Measurements from ENCODE around the gene LDOC1. TPM values are rescaled to one million over a fixed set of nuclear protein-coding genes. Genes with fewer than 3 reads are reported as not detected.

The LDOC1 gene
- polyA plus RNA-seq, 1 of the 3 experiments (the other 2 are of a cell fraction), result 33.3 TPM

DNA sequence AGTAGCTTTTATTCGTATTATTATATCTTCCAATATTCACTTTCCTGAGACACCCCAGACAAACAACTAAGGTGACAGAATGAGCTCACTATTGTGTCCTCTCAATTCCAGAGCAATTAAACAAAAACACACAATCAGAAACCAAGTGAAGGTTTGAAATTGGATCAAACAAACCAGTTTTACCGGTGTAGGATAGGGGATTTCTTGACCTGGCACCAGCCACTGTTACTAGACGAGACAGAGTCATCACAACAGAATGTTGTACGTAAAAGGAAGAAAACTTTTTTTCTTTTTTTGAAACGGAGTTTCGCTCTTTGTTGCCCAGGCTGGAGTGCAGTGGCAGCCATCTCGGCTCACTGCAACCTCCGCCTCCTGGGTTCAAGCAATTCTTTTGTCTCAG lies 43.7 kb downstream of the LDOC1 start:
- no peaks in the 10 kb centered on the region for H4K20me1 ChIP-seq (ENCODE audit: insufficient read depth)
- H2AFZ ChIP-seq (ENCODE audit: low read depth), result no peak overlapping the region
- no peaks in the 10 kb centered on the region for H3F3A ChIP-seq (replicated peaks; ENCODE audit: insufficient read depth)
- H3K36me3 ChIP-seq (replicated peaks in 1 of 2; ENCODE audit: control insufficient read depth in 1 of 2, insufficient read depth in 2 of 2, low read length in 1 of 2), result no peaks in the 10 kb centered on the region
- no peak for DNase-seq
- CTCF ChIA-PET, result no interaction called here
- H3K9me2 ChIP-seq, result no peaks in the 10 kb centered on the region
- no peaks in the 10 kb centered on the region for H3K4me1 ChIP-seq (ENCODE audit: control insufficient read depth in 1 of 2, insufficient read depth in 2 of 2, low read depth in 1 of 2, low read length in 1 of 2)
- no peak overlapping the region for H3K4me3 ChIP-seq (ENCODE audit: low read depth in 2 of 2, low read length in 1 of 2)
- H3K79me2 ChIP-seq (ENCODE audit: insufficient read depth), result no peaks in the 10 kb centered on the region
- no peaks in the 10 kb centered on the region; the same call in 1 of the 2 replicates for H3K27me3 ChIP-seq (ENCODE audit: insufficient read depth)
- WGBS (ENCODE audit: low lambda C conversion rate), result 14% methylated on average over 8 of the region's 8 CpGs
- POLR2A ChIA-PET, result no interaction called here
- H3K9ac ChIP-seq, result no peak overlapping the region
- H3K9me3 ChIP-seq, result no peaks in the 10 kb centered on the region
- H3K4me2 ChIP-seq, result no peak overlapping the region
- TF ChIP-seq, protein P1, sequence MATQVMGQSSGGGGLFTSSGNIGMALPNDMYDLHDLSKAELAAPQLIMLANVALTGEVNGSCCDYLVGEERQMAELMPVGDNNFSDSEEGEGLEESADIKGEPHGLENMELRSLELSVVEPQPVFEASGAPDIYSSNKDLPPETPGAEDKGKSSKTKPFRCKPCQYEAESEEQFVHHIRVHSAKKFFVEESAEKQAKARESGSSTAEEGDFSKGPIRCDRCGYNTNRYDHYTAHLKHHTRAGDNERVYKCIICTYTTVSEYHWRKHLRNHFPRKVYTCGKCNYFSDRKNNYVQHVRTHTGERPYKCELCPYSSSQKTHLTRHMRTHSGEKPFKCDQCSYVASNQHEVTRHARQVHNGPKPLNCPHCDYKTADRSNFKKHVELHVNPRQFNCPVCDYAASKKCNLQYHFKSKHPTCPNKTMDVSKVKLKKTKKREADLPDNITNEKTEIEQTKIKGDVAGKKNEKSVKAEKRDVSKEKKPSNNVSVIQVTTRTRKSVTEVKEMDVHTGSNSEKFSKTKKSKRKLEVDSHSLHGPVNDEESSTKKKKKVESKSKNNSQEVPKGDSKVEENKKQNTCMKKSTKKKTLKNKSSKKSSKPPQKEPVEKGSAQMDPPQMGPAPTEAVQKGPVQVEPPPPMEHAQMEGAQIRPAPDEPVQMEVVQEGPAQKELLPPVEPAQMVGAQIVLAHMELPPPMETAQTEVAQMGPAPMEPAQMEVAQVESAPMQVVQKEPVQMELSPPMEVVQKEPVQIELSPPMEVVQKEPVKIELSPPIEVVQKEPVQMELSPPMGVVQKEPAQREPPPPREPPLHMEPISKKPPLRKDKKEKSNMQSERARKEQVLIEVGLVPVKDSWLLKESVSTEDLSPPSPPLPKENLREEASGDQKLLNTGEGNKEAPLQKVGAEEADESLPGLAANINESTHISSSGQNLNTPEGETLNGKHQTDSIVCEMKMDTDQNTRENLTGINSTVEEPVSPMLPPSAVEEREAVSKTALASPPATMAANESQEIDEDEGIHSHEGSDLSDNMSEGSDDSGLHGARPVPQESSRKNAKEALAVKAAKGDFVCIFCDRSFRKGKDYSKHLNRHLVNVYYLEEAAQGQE (IDR thresholded peaks at IDR 0.05; ENCODE audit: low read depth, low read length), result no peak
- TF ChIP-seq TCF12 (IDR thresholded peaks at IDR 0.05) (no peak), MEF2A (IDR thresholded peaks at IDR 0.05; ENCODE audit: borderline replicate concordance, low read depth) (no peak), EZH2phosphoT487 (IDR thresholded peaks at IDR 0.05; ENCODE audit: borderline replicate concordance, low read depth) (no peak), TEAD4 (IDR thresholded peaks at IDR 0.05; ENCODE audit: borderline replicate concordance, insufficient read depth) (no peak), RAD21 (IDR thresholded peaks at IDR 0.05; ENCODE audit: low read length) (no peak), FOXM1 (IDR thresholded peaks at IDR 0.05; ENCODE audit: low read depth) (no peak)
- TF ChIP-seq, protein P2, sequence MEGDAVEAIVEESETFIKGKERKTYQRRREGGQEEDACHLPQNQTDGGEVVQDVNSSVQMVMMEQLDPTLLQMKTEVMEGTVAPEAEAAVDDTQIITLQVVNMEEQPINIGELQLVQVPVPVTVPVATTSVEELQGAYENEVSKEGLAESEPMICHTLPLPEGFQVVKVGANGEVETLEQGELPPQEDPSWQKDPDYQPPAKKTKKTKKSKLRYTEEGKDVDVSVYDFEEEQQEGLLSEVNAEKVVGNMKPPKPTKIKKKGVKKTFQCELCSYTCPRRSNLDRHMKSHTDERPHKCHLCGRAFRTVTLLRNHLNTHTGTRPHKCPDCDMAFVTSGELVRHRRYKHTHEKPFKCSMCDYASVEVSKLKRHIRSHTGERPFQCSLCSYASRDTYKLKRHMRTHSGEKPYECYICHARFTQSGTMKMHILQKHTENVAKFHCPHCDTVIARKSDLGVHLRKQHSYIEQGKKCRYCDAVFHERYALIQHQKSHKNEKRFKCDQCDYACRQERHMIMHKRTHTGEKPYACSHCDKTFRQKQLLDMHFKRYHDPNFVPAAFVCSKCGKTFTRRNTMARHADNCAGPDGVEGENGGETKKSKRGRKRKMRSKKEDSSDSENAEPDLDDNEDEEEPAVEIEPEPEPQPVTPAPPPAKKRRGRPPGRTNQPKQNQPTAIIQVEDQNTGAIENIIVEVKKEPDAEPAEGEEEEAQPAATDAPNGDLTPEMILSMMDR (IDR thresholded peaks at IDR 0.05), result no peak
- TF ChIP-seq, protein P3, sequence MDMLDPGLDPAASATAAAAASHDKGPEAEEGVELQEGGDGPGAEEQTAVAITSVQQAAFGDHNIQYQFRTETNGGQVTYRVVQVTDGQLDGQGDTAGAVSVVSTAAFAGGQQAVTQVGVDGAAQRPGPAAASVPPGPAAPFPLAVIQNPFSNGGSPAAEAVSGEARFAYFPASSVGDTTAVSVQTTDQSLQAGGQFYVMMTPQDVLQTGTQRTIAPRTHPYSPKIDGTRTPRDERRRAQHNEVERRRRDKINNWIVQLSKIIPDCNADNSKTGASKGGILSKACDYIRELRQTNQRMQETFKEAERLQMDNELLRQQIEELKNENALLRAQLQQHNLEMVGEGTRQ (IDR thresholded peaks at IDR 0.05; ENCODE audit: borderline replicate concordance, low read depth, low read length), result no peak
- no peak overlapping the region for H3K27ac ChIP-seq (ENCODE audit: low read depth in 2 of 2, low read length in 1 of 2)

DNA sequence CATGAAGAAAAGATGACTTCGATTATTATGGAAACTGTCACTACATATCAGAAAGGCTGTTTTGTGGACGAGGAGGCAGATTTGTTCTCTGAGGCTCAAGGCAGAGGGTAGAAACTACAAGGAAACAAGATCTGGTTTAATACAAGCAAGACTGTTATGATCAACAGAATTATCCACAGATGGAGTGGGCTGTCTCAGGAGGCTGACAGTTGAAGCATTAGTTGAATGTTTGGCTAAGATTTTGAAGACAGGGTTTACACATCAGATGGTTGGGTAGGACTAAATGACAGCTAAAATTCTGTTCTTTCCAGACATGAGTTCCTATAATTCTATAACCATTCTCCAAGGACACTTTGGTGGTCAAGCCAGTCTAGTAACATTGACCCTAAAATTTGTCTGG lies 49.8 kb downstream of the LDOC1 start:
- H3K4me2 ChIP-seq, result no peak overlapping the region
- H3F3A ChIP-seq (replicated peaks; ENCODE audit: insufficient read depth), result no peaks in the 10 kb centered on the region
- H3K36me3 ChIP-seq (replicated peaks in 1 of 2; ENCODE audit: control insufficient read depth in 1 of 2, insufficient read depth in 2 of 2, low read length in 1 of 2), result no peaks in the 10 kb centered on the region
- ChIA-PET POLR2A (no interaction called here), CTCF (no interaction called here)
- H3K27me3 ChIP-seq (ENCODE audit: insufficient read depth), result no peaks in the 10 kb centered on the region; the same call in 1 of the 2 replicates
- whole genome bisulfite sequencing (ENCODE audit: low lambda C conversion rate), result 20% methylated on average over 2 of the region's 2 CpGs
- no peak overlapping the region for H3K4me3 ChIP-seq (ENCODE audit: low read depth in 2 of 2, low read length in 1 of 2)
- H3K79me2 ChIP-seq (ENCODE audit: insufficient read depth), result no peaks in the 10 kb centered on the region
- no peak overlapping the region for H2AFZ ChIP-seq (ENCODE audit: low read depth)
- H3K4me1 ChIP-seq (ENCODE audit: control insufficient read depth in 1 of 2, insufficient read depth in 2 of 2, low read depth in 1 of 2, low read length in 1 of 2), result no peaks in the 10 kb centered on the region
- no peak overlapping the region for H3K9ac ChIP-seq
- H3K9me2 ChIP-seq, result no peaks in the 10 kb centered on the region
- no peak for DNase-seq
- H3K9me3 ChIP-seq, result no peaks in the 10 kb centered on the region
- H3K27ac ChIP-seq (ENCODE audit: low read depth in 2 of 2, low read length in 1 of 2), result no peak overlapping the region
- H4K20me1 ChIP-seq (ENCODE audit: insufficient read depth), result no peaks in the 10 kb centered on the region
- TF ChIP-seq MEF2A (IDR thresholded peaks at IDR 0.05; ENCODE audit: borderline replicate concordance, low read depth) (no peak), RXRA (IDR thresholded peaks at IDR 0.05; ENCODE audit: borderline replicate concordance, low read depth) (no peak), RAD21 (IDR thresholded peaks at IDR 0.05; ENCODE audit: low read length) (no peak), NRF1 (IDR thresholded peaks at IDR 0.05; ENCODE audit: low read depth, low read length) (no peak), TCF12 (IDR thresholded peaks at IDR 0.05) (no peak), EZH2phosphoT487 (IDR thresholded peaks at IDR 0.05; ENCODE audit: borderline replicate concordance, low read depth) (no peak), MXI1 (IDR thresholded peaks at IDR 0.05; ENCODE audit: low read depth, low read length) (no peak), ELF1 (IDR thresholded peaks at IDR 0.05) (no peak), YY1 (IDR thresholded peaks at IDR 0.05; ENCODE audit: low read depth) (no peak), TAF1 (IDR thresholded peaks at IDR 0.05; ENCODE audit: borderline replicate concordance, low read depth, low read length) (no peak), POLR2AphosphoS5 (IDR thresholded peaks at IDR 0.05; ENCODE audit: low read depth, low read length) (no peak), TEAD4 (IDR thresholded peaks at IDR 0.05; ENCODE audit: borderline replicate concordance, insufficient read depth) (no peak), RFX5 (IDR thresholded peaks at IDR 0.05; ENCODE audit: low read length) (no peak)
- TF ChIP-seq, protein P4, sequence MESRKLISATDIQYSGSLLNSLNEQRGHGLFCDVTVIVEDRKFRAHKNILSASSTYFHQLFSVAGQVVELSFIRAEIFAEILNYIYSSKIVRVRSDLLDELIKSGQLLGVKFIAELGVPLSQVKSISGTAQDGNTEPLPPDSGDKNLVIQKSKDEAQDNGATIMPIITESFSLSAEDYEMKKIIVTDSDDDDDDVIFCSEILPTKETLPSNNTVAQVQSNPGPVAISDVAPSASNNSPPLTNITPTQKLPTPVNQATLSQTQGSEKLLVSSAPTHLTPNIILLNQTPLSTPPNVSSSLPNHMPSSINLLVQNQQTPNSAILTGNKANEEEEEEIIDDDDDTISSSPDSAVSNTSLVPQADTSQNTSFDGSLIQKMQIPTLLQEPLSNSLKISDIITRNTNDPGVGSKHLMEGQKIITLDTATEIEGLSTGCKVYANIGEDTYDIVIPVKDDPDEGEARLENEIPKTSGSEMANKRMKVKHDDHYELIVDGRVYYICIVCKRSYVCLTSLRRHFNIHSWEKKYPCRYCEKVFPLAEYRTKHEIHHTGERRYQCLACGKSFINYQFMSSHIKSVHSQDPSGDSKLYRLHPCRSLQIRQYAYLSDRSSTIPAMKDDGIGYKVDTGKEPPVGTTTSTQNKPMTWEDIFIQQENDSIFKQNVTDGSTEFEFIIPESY (IDR thresholded peaks at IDR 0.05; ENCODE audit: borderline replicate concordance, low read depth), result no peak
